Measurements from ENCODE around the gene GRPEL2. TPM values are rescaled to one million over a fixed set of nuclear protein-coding genes. Genes with fewer than 3 reads are reported as not detected.

Gene GRPEL2
- total and polyA plus RNA-seq, 2 of the 8 experiments (the other 6 are each of a cell fraction or from before 2014, with no cell fraction given): 11.2 to 52.2 TPM

DNA sequence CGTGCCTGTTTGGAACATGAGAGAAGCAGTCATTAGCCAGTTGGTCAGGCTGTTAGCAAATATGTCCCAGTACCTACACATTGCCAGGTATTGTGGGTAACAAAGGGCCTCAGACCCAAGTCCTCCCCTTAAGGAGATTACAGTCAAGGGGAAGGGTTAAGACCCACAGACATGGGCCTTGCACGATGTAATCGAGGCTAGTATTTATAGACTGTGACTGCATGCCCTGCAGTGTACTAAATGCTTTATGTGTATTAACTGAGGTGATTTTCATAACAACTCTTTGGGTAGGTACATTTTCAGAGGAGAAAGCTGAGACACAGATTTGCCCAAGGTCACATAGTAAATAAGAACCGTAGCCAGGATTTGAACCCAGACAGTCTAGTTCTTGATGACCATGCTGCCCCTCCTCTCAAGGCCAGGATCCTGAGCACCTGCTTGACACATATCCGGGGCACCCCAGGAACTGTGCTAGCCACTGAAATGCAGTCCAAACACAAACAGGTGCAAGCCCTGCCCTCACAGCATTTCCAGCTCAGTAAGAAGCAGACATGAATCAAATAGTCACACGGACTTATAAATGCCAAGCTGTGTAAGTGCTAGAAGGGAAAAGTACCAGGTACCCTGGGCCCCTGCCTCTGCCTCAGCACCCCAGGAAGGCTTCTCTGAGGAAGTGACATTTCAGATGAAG lies 32.0 kb upstream of the GRPEL2 start:
- no peaks in the 10 kb centered on the region for H4K20me1 ChIP-seq (replicated peaks in 1 of 2; ENCODE audit: control insufficient read depth in 1 of 2, insufficient read depth in 2 of 2, low read length in 2 of 2)
- H3K36me3 ChIP-seq (ENCODE audit: control insufficient read depth in 2 of 4, insufficient read depth in 4 of 4, low read length in 3 of 4): no peaks in the 10 kb centered on the region
- no peak overlapping the region for H2BK5ac ChIP-seq (ENCODE audit: low read depth, low read length)
- H3K18ac ChIP-seq (ENCODE audit: extremely low read depth, low read length): no peak overlapping the region
- H3K56ac ChIP-seq (replicated peaks; ENCODE audit: insufficient read length, low read depth, low read length): no peak overlapping the region
- no peaks in the 10 kb centered on the region for H3K9me3 ChIP-seq (ENCODE audit: insufficient read depth in 2 of 2, low read depth in 1 of 2, low read length in 1 of 2)
- H2AK5ac ChIP-seq (ENCODE audit: low read depth, low read length): no peak overlapping the region
- DNase-seq (ENCODE audit: low read depth in 1 of 2, low spot score in 2 of 2): no peak
- no peaks in the 10 kb centered on the region for H3K79me1 ChIP-seq (ENCODE audit: low read depth, low read length)
- H2AFZ ChIP-seq (ENCODE audit: low read length): no peak overlapping the region
- no peak overlapping the region for H2BK120ac ChIP-seq (replicated peaks; ENCODE audit: low read depth, low read length)
- no peak overlapping the region for H4K8ac ChIP-seq (ENCODE audit: extremely low read depth, insufficient read depth, low read length)
- no peak overlapping the region for H2BK20ac ChIP-seq (ENCODE audit: low read length)
- no peaks in the 10 kb centered on the region for H3K27me3 ChIP-seq (replicated peaks in 1 of 4; ENCODE audit: control insufficient read depth in 3 of 4, extremely low read depth in 1 of 4, insufficient read depth in 3 of 4, low read length in 3 of 4)
- no peak overlapping the region for H3K4me2 ChIP-seq (ENCODE audit: insufficient read depth in 1 of 2, low read depth in 2 of 2, low read length in 2 of 2)
- H2BK15ac ChIP-seq (ENCODE audit: low read length): no peak overlapping the region
- H3K23ac ChIP-seq (ENCODE audit: insufficient read length): no peak overlapping the region
- no peak overlapping the region for H3K4ac ChIP-seq (replicated peaks; ENCODE audit: insufficient read length, low read depth, low read length)
- H3K23me2 ChIP-seq (ENCODE audit: low read depth, low read length): no peaks in the 10 kb centered on the region
- no peak overlapping the region for H3K14ac ChIP-seq (ENCODE audit: insufficient read length)
- no peak for FAIRE-seq
- ChIA-PET POLR2A (ENCODE audit: partially characterized antibody) (no interaction called here), CTCF (ENCODE audit: partially characterized antibody) (interaction anchor here (0.7 to 3.2 kb wide), 13 partner anchors 8 to 122 kb away, joined by 3 to 32 read pairs (median 7); no protein-coding TSS in a partner anchor)
- no peak overlapping the region for H4K5ac ChIP-seq (ENCODE audit: insufficient read length, low read depth, low read length)
- no peak overlapping the region for H2BK12ac ChIP-seq (ENCODE audit: low read depth, low read length)
- H3K27ac ChIP-seq (ENCODE audit: low read depth, low read length): no peak overlapping the region
- H4K91ac ChIP-seq (replicated peaks; ENCODE audit: insufficient read length, low read length): no peak overlapping the region
- WGBS, 2 experiments (ENCODE audit: extremely low coverage in 1 of 2, insufficient coverage in 1 of 2, insufficient read length in 1 of 2, insufficient replicate concordance in 2 of 2, low coverage in 1 of 2, low lambda C conversion rate in 2 of 2, missing lambda C conversion rate in 1 of 2): 90% methylated on average over 6 of the region's 6 CpGs; no CpG with 5 or more reads in 1 of the 2 experiments
- no peak overlapping the region for H3K4me3 ChIP-seq (ENCODE audit: extremely low read depth in 1 of 4, insufficient read depth in 2 of 4, low read depth in 3 of 4, low read length in 4 of 4)
- H3K79me2 ChIP-seq (ENCODE audit: control insufficient read depth in 1 of 2, insufficient read depth in 2 of 2, low read length in 2 of 2): no peaks in the 10 kb centered on the region
- peaks cover 0 to 6% (median 3%) of the 10 kb centered on the region in 4 experiments; a peak in 3 of 7 replicates for H3K4me1 ChIP-seq (replicated peaks in 1 of 4; ENCODE audit: control insufficient read depth in 3 of 4, insufficient read depth in 4 of 4, low read length in 3 of 4)
- no peak overlapping the region for H3K9ac ChIP-seq (replicated peaks in 1 of 4; ENCODE audit: extremely low read depth in 1 of 4, low read depth in 3 of 4, low read length in 3 of 4)
- no peak for TF ChIP-seq CREB1 (IDR thresholded peaks at IDR 0.05)
- TF ChIP-seq SIX5 (IDR thresholded peaks at IDR 0.05; ENCODE audit: low read depth, low read length): no peak
- no peak for TF ChIP-seq RBBP5 (IDR thresholded peaks at IDR 0.05; ENCODE audit: borderline replicate concordance, low read depth, low read length)
- no peak for TF ChIP-seq HDAC2 (IDR thresholded peaks at IDR 0.05; ENCODE audit: borderline replicate concordance in 1 of 2, low read depth in 2 of 2, low read length in 2 of 2)
- TF ChIP-seq CEBPB (IDR thresholded peaks at IDR 0.05; ENCODE audit: low read depth, low read length): no peak
- TF ChIP-seq SP2 (IDR thresholded peaks at IDR 0.05; ENCODE audit: low read length): no peak
- TF ChIP-seq, protein P1, sequence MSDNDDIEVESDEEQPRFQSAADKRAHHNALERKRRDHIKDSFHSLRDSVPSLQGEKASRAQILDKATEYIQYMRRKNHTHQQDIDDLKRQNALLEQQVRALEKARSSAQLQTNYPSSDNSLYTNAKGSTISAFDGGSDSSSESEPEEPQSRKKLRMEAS (IDR thresholded peaks at IDR 0.05): no peak
- no peak for TF ChIP-seq CHD2 (IDR thresholded peaks at IDR 0.05; ENCODE audit: low read length)
- no peak for TF ChIP-seq HDAC6 (IDR thresholded peaks at IDR 0.05; ENCODE audit: low read depth, low read length)
- TF ChIP-seq, protein P2, sequence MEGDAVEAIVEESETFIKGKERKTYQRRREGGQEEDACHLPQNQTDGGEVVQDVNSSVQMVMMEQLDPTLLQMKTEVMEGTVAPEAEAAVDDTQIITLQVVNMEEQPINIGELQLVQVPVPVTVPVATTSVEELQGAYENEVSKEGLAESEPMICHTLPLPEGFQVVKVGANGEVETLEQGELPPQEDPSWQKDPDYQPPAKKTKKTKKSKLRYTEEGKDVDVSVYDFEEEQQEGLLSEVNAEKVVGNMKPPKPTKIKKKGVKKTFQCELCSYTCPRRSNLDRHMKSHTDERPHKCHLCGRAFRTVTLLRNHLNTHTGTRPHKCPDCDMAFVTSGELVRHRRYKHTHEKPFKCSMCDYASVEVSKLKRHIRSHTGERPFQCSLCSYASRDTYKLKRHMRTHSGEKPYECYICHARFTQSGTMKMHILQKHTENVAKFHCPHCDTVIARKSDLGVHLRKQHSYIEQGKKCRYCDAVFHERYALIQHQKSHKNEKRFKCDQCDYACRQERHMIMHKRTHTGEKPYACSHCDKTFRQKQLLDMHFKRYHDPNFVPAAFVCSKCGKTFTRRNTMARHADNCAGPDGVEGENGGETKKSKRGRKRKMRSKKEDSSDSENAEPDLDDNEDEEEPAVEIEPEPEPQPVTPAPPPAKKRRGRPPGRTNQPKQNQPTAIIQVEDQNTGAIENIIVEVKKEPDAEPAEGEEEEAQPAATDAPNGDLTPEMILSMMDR (IDR thresholded peaks at IDR 0.05; ENCODE audit: control extremely low read depth in 1 of 3, insufficient read depth in 1 of 3, low read depth in 1 of 3, low read length in 3 of 3): no peak
- no peak for TF ChIP-seq KDM1A (IDR thresholded peaks at IDR 0.05; ENCODE audit: borderline replicate concordance, low read length)

Measured in H1 (cell line).